Esophagus squamous epithelium (tissue), 5 donors: ENCODE data around the gene ZNF343. TPM values are rescaled to one million over a fixed set of nuclear protein-coding genes. Genes with fewer than 3 reads are reported as not detected.

Experiments used
- DNase-seq: peaks from one replicate; lab custom pipeline; 2025; lab: John Stamatoyannopoulos, UW
- H3K27ac ChIP-seq, 4 donors: fragments of 200-600 bp; sonication (generic); one replicate each; pipeline ENCODE4 v1.5.1; 2016 to 2019; ENCODE audit warnings: mild to moderate bottlenecking in 1 of 4
- H3K27me3 ChIP-seq, 4 donors: fragments of 200-600 bp; sonication (generic); 1 replicate in 3 of 4; 2 replicates in 1 of 4; pipeline versions ENCODE4 v1.5.1 to v1.6.0; 2017 to 2021; ENCODE audit warnings: antibody characterized with exemption in 1 of 4
- H3K36me3 ChIP-seq, 3 donors: fragments of 200-600 bp; sonication (generic); one replicate each; pipeline ENCODE4 v1.5.1; 2016 to 2019
- H3K4me1 ChIP-seq, 3 donors: fragments of 200-600 bp; sonication (generic); one replicate each; pipeline ENCODE4 v1.5.1; 2017 to 2019
- H3K4me3 ChIP-seq, 4 donors: fragments of 200-600 bp; sonication (generic); 1 replicate in 3 of 4; 2 replicates in 1 of 4; pipeline ENCODE4 v1.5.1; 2016 to 2019; ENCODE audit warnings: mild to moderate bottlenecking in 2 of 4, moderate library complexity in 1 of 4
- H3K9me3 ChIP-seq, 3 donors: fragments of 200-600 bp; sonication (generic); one replicate each; pipeline ENCODE4 v1.5.1; 2016 to 2019
- CTCF ChIP-seq, 6 experiments: fragments of 450-650 bp in 4 of 6; fragments of 200-600 bp in 2 of 6; sonication (generic) in 2 of 6; IDR thresholded peaks; one replicate each; pipeline ENCODE4 v1.5.1; 2016 to 2019; ENCODE audit warnings: antibody characterized with exemption in 6 of 6, mild to moderate bottlenecking in 4 of 6, moderate library complexity in 4 of 6
- POLR2A ChIP-seq, 4 donors: fragments of 450-650 bp; IDR thresholded peaks; one replicate each; pipeline ENCODE4 v1.6.1; 2017; ENCODE audit warnings: antibody characterized with exemption in 4 of 4, mild to moderate bottlenecking in 4 of 4, moderate library complexity in 3 of 4
- WGBS, 2 donors: methylation state at CpG; one replicate each; pipeline ENCODE4 v1.1.5; 2018; 5-methylcytosine and 5-hydroxymethylcytosine counted together
- intact Hi-C: fragments of 100-400 bp; cut with DNase I; formaldehyde crosslinking; loops from one replicate; pipeline ENCODE4 v1.15.0; 2022
- total RNA-seq, 4 donors: library from RNA; depleted of rRNA; stranded (reverse); fragments of >200 nt; gene quantifications; one replicate each; pipeline ENCODE4 v1.1.0, GENCODE V29; 2016
- donor health status: DM: yes; HTN: yes; CAD: no.

Gene ZNF343
- total RNA-seq, 4 donors from 2014 or later: 4.9 to 13.2 (median 5.4) TPM

- DNase-seq: no peak
- Histone ChIP-seq H3K27me3 (no peaks in the 10 kb centered on the region), H3K4me3 (no peak overlapping the region), H3K36me3 (peaks cover 0 to 18% (median 0%) of the 10 kb centered on the region in 3 donors), H3K27ac (no peak overlapping the region), H3K9me3 (no peaks in the 10 kb centered on the region), H3K4me1 (peaks cover 0 to 5% (median 4%) of the 10 kb centered on the region in 3 donors)
- intact Hi-C loops: no loop called here
- 87 to 96% methylated on average over 6 to 7 of the region's 9 CpGs for WGBS, 2 donors
- TF ChIP-seq CTCF (IDR thresholded peaks at IDR 0.05): no peak
- no peak for TF ChIP-seq POLR2A (IDR thresholded peaks at IDR 0.05)
Measured at GRCh38 chr20:2475850-2476741, 32.6 kb downstream of the ZNF343 start.

GRCh38 chr20:2473516-2473915 lies 35.2 kb downstream of the ZNF343 start:
- 51 to 54% methylated on average over 4 of the region's 4 CpGs for WGBS, 2 donors
- no peak for DNase-seq
- Histone ChIP-seq H3K27ac (no peak overlapping the region), H3K9me3 (no peaks in the 10 kb centered on the region), H3K27me3 (no peaks in the 10 kb centered on the region), H3K4me1 (peaks cover 0 to 21% (median 17%) of the 10 kb centered on the region in 3 donors), H3K36me3 (peaks cover 0 to 2% (median 0%) of the 10 kb centered on the region in 3 donors), H3K4me3 (no peak overlapping the region)
- intact Hi-C loops: no loop called here
- TF ChIP-seq POLR2A (IDR thresholded peaks at IDR 0.05) (no peak), CTCF (IDR thresholded peaks at IDR 0.05) (no peak)

GRCh38 chr20:2470423-2471193 lies 38.1 kb downstream of the ZNF343 start, which contains the start of gene SNRPB:
SNRPB (minus strand) TSS chr20:2470789; CDS start chr20:2470690, 99 bp downstream.
- WGBS, 2 donors: 1 to 2% methylated on average over 25 to 32 of the region's 53 CpGs
- peak; percentile 74 for DNase-seq
- H3K27me3 ChIP-seq: no peaks in the 10 kb centered on the region
- peak within 1 kb of the TSS; percentile 45 to 87 (median 76) for H3K4me3 ChIP-seq
- TF ChIP-seq POLR2A (IDR thresholded peaks at IDR 0.05) (peak in 3 of 4 donors; percentile 75 to 97 (median 89)), CTCF (IDR thresholded peaks at IDR 0.05) (peak in 1 of 6 experiments; percentile 19)
- intact Hi-C loops: no loop called here
- H3K36me3 ChIP-seq: peaks cover 5 to 31% (median 14%) of the 10 kb centered on the region in 3 donors
- peak within 1 kb of the TSS; percentile 84 to 98 (median 92) for H3K27ac ChIP-seq
- no peaks in the 10 kb centered on the region for H3K9me3 ChIP-seq
- peaks cover 0 to 37% (median 24%) of the 10 kb centered on the region in 3 donors for H3K4me1 ChIP-seq

- WGBS, 2 donors: 0 to 1% methylated on average over 19 of the region's 19 CpGs
- Histone ChIP-seq H3K27me3 (no peaks in the 10 kb centered on the region), H3K4me1 (peaks cover 0 to 37% (median 24%) of the 10 kb centered on the region in 3 donors), H3K9me3 (no peaks in the 10 kb centered on the region), H3K27ac (peak overlapping the region; percentile 84 to 98 (median 92)), H3K36me3 (peaks cover 8 to 37% (median 20%) of the 10 kb centered on the region in 3 donors), H3K4me3 (peak overlapping the region; percentile 45 to 87 (median 76))
- TF ChIP-seq POLR2A (IDR thresholded peaks at IDR 0.05) (no peak), CTCF (IDR thresholded peaks at IDR 0.05) (no peak)
- intact Hi-C loops: no loop called here
- DNase-seq: no peak
Measured at GRCh38 chr20:2469991-2470422, 38.7 kb downstream of the ZNF343 start.
